Stimulated activated naive CD8-positive, alpha-beta T cell treated with anti-CD3 and anti-CD28 coated beads, Interleukin-15, amount 100 ng/mL, for 72 hours (primary cell): ENCODE data around the gene LZTFL1.
A peak's percentile ranks its signal among the peaks of the same experiment; 100 is the strongest.
"Not testable (repeated sequence)": the region's sequence is repeated elsewhere in the genome, so short reads cannot be mapped to it uniquely, and the experiment has no call there.

ENCODE experiments used
- ATAC-seq: fragments of 150-1000 bp; cut with Tn5 transposase; 2 replicates; pipeline ENCODE4 v1.10.0; 2021; ENCODE audit warnings: mild to moderate bottlenecking, moderate library complexity
- DNase-seq, 2 donors: peaks; one replicate each; pipeline ENCODE4 v3.0.0; 2021 to 2022
- H3K27ac Mint-ChIP-seq, 2 donors: one replicate each; pipeline ENCODE4 v1.8.0; 2022; ENCODE audit warnings: mild to moderate bottlenecking in 2 of 2, mixed read lengths in 2 of 2, moderate library complexity in 2 of 2
- H3K27me3 Mint-ChIP-seq: one replicate; pipeline ENCODE4 v1.8.0; 2022; ENCODE audit warnings: mixed read lengths
- H3K4me1 Mint-ChIP-seq: one replicate; pipeline ENCODE4 v1.8.0; 2022; ENCODE audit warnings: mild to moderate bottlenecking, mixed read lengths
- H3K4me3 Mint-ChIP-seq, 2 donors: one replicate each; pipeline ENCODE4 v1.8.0; 2022; ENCODE audit warnings: mild to moderate bottlenecking in 2 of 2, mixed read lengths in 2 of 2, moderate library complexity in 1 of 2
- H3K9me3 Mint-ChIP-seq, 2 donors: one replicate each; pipeline ENCODE4 v1.8.0; 2022; ENCODE audit warnings: mixed read lengths in 2 of 2

Gene LZTFL1

DNA sequence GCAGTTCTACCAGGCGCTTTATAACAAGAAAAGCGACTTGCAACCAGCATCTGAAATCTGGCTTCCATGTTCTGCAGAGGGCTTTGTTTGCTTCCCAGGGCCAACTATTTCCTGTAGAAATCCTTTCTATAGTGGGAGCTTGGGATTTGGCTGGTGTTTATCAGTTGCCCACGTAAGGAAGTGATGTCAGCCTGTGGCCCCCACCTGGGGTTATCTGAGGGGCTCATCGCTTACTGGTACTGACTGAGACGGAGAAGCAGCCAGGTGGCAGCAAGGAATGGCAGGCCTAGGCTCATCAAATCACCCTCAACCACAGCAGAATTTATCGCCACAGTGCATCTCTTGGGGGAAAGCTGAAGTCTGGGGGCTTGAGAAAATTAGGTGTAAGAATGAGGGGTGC lies 29.9 kb upstream of the LZTFL1 start:
- H3K27me3 Mint-ChIP-seq: peaks cover 84% of the 10 kb centered on the region
- H3K4me3 Mint-ChIP-seq: peak overlapping the region in 1 of 2 donors; percentile 2

DNA sequence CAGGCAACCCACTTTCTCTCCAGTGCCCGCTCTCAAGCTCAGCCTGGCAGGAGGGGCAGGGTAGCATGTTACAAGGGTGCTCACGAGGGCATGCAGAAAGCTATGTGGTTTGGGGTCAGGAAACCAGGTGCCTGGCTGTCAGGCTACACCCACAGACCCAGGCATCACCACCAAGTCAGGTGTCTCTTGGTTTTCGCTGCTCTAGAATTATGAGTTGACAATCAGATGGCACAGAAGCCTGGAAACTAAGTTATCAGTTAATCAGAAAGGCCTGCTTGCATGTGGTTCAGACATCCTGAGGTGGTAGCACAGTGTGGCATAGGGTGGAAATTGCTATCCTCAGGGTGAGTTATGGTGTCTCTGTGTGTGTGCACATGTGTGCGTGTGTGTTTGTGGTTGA lies 28.2 kb upstream of the LZTFL1 start:
- Mint-ChIP-seq H3K27ac (peak overlapping the region in 1 of 2 donors; percentile 55), H3K27me3 (peaks cover 83% of the 10 kb centered on the region), H3K4me1 (peaks cover 47% of the 10 kb centered on the region), H3K4me3 (no peak overlapping the region), H3K9me3 (peaks cover 7 to 9% of the 10 kb centered on the region in 2 donors)
- DNase-seq (peak; percentile 40 to 62), ATAC-seq (peak; percentile 94)

More for the DNA sequence above, 29.9 kb upstream of the LZTFL1 start:
- ATAC-seq (no peak), DNase-seq (no peak)
- Mint-ChIP-seq H3K27ac (no peak overlapping the region), H3K9me3 (peaks cover 7 to 9% of the 10 kb centered on the region in 2 donors), H3K4me1 (peaks cover 42% of the 10 kb centered on the region)

DNA sequence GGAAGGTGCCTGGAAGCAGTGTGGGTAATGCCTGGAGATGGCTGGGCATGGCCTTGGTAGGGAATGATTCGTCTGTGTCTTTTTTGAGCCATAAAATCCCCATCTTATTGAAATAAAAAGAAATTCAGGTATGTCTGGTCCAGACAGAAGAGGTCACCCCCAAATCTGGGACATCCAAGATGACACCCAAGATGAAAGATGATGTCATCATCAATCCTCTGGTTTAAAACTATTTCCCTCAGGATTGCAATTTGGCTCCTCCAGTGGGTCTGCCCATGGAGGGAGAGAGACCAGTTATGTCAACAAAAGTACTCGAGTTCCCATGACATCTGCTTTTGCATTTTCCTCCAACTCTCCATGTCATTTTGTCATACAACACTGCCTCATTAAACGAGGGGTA lies 27.7 kb upstream of the LZTFL1 start:
- H3K27ac Mint-ChIP-seq: peak overlapping the region in 1 of 2 donors; percentile 55
- peaks cover 7 to 9% of the 10 kb centered on the region in 2 donors for H3K9me3 Mint-ChIP-seq
- H3K4me3 Mint-ChIP-seq: no peak overlapping the region
- DNase-seq (no peak), ATAC-seq (no peak)
- H3K27me3 Mint-ChIP-seq: peaks cover 84% of the 10 kb centered on the region
- H3K4me1 Mint-ChIP-seq: peaks cover 52% of the 10 kb centered on the region

DNA sequence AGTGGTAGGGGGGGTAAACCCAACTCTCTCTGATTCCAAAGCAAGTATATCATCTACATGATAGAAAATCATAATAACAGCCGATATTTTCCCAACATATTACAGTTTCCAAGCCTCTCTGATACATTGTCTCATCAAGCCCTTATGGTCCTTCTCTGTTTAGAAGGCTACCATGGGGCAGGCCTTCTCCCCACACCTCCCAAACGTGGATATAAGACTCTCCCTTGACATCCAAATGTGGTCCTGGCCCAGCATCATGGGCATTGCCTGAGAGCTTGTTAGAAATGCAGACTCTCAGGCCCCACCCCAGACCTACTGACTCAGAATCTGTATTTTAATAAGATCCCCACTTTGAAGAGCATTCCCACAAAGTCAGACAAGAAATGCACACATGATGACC lies 26.7 kb upstream of the LZTFL1 start:
- no peak overlapping the region for H3K27ac Mint-ChIP-seq
- H3K4me1 Mint-ChIP-seq: peaks cover 54% of the 10 kb centered on the region
- no peak overlapping the region for H3K4me3 Mint-ChIP-seq
- peaks cover 78% of the 10 kb centered on the region for H3K27me3 Mint-ChIP-seq
- ATAC-seq: no peak
- H3K9me3 Mint-ChIP-seq: peaks cover 4 to 7% of the 10 kb centered on the region in 2 donors
- no peak for DNase-seq

DNA sequence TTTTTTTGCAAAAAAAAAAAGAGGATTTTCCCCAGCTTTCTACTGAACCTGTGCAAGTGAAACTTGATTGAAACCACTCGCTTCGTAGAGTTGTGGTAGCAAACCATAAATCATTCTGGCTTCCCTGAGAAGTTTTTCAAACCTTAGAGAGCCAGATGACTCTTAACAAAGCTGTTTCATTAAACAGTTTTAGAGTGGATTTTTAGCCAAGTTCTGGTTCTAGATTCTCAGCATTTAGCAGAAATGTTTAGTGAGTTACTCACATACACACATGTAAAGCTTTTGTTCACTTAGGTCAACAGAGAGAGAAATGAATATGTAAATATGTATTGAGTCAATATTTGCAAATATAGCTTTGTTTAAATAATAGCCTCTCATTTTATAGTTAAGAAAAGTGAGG lies 26.3 kb upstream of the LZTFL1 start:
- Mint-ChIP-seq H3K27me3 (peaks cover 78% of the 10 kb centered on the region), H3K4me1 (peaks cover 58% of the 10 kb centered on the region), H3K27ac (no peak overlapping the region), H3K9me3 (peaks cover 5 to 7% of the 10 kb centered on the region in 2 donors), H3K4me3 (no peak overlapping the region)
- ATAC-seq (no peak), DNase-seq (no peak)

DNA sequence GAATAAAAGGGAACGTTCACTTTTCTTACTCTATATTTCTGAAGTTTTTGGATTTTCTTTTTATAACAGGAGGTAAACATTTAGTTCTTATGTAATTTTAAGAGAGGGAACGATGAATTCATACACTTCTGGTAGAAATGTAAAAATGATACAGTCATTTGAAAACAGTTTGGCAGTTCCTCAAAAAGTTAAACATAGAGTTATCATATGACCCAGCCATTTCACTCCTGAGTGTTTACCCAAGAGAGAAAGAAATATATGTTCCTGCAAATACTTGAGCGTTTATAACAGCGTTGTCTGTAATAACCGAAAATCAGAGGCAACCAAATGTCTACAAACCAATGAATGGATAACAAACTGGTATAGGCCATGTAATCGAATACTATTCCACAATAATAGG lies 23.6 kb upstream of the LZTFL1 start:
- Mint-ChIP-seq H3K9me3 (peaks cover 6 to 14% of the 10 kb centered on the region in 2 donors), H3K4me3 (no peak overlapping the region), H3K27ac (no peak overlapping the region), H3K4me1 (peaks cover 48% of the 10 kb centered on the region), H3K27me3 (peaks cover 80% of the 10 kb centered on the region)
- ATAC-seq (no peak), DNase-seq (no peak)

DNA sequence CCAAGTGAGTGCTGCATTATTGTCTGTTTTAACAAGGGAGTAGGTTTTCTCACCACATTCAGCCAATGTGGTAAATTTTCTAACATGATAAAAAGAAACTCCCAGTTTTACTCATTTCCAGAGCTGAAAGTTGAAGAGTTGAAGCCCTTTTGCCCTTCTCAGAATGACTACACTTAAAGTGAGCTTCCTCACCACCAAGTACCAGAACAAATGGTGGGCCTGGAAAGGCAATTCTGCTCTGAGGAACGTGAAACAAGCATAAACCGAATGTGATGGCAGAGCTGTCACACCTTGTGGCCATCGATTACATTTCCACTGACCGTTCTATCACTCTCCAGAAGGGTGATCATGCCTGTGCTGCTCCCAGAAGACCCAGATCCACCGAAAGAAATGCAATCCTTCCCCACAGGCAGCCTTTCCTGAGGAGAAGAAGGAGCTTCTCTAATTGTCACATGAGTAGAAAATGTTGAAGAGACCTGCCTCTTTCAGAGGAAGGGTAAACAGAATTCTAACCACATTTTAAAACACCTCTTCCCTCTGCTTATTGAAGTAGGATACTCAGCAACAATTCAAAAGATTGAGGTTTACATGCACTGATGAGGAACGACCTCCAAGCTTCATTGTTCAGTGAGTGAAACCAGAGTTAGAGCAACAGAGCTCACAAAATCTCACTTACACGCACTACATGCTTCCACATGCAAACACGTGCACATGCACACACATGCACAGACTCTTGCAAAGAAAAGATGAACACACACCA lies 23.0 kb upstream of the LZTFL1 start:
- Mint-ChIP-seq H3K4me1 (peaks cover 44% of the 10 kb centered on the region), H3K9me3 (peaks cover 6 to 14% of the 10 kb centered on the region in 2 donors), H3K4me3 (peak overlapping the region; percentile 18 to 38), H3K27ac (no peak overlapping the region), H3K27me3 (peaks cover 80% of the 10 kb centered on the region)
- DNase-seq (peak; percentile 58 to 66), ATAC-seq (peak; percentile 94)

DNA sequence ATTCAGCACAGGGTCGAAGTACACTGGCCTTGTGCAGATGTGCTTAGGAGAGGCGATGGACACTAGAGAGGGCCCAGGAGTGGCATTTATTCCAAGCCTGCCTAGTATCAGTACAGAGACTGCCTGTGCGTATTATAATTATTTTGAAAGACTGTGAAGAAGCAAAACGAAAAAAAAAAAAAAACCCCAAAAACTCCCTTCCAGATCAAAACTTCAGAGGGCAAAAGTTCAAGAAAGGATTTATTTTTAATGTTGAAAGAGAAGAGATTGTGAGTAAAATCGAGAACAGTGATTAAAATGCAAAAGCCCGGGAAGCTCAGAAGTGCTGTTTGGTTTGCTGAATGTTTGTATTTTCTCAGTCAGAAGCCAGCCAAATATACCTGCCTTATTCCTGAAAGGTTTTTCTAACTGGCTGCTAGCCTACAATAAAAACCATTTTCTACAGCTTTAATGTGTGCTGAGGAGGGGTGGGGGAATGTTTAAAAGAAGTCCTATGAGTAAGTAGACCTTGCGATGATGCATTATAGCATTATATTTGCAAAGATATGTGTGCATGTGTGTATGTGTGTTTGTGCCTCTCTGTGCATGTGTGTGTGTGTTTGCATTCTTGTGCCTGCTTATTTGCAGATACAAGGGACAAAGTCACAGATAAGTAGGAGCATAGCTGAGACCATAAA lies 19.3 kb upstream of the LZTFL1 start:
- no peak overlapping the region for H3K27ac Mint-ChIP-seq
- peak overlapping the region; percentile 1 to 2 for H3K4me3 Mint-ChIP-seq
- DNase-seq: no peak
- H3K27me3 Mint-ChIP-seq: peaks cover 73% of the 10 kb centered on the region
- peak; percentile 63 for ATAC-seq
- H3K9me3 Mint-ChIP-seq: peaks cover 11 to 14% of the 10 kb centered on the region in 2 donors
- H3K4me1 Mint-ChIP-seq: peaks cover 29% of the 10 kb centered on the region

DNA sequence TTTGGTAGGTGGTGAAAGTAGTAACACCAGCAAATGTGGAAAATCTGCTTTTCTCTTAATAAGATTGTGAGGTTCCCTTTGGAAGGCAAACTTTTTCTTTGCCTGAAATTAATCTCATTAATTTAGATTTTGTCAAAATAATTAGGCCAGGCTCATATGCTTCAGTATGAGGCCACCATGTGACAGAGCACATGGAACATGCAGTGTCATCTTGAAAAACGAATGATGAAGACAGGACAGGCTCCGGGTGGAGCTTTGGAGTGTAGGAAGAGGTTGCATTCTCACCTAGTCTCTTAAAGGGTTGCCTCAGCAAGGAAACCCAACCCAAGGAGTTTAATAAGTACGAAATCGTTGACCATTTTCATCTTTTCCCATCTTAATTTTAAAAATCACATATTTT lies 18.6 kb upstream of the LZTFL1 start:
- Mint-ChIP-seq H3K9me3 (peaks cover 11 to 19% of the 10 kb centered on the region in 2 donors), H3K4me3 (no peak overlapping the region), H3K27me3 (peaks cover 73% of the 10 kb centered on the region), H3K4me1 (peaks cover 27% of the 10 kb centered on the region), H3K27ac (no peak overlapping the region)
- DNase-seq (no peak), ATAC-seq (no peak)

DNA sequence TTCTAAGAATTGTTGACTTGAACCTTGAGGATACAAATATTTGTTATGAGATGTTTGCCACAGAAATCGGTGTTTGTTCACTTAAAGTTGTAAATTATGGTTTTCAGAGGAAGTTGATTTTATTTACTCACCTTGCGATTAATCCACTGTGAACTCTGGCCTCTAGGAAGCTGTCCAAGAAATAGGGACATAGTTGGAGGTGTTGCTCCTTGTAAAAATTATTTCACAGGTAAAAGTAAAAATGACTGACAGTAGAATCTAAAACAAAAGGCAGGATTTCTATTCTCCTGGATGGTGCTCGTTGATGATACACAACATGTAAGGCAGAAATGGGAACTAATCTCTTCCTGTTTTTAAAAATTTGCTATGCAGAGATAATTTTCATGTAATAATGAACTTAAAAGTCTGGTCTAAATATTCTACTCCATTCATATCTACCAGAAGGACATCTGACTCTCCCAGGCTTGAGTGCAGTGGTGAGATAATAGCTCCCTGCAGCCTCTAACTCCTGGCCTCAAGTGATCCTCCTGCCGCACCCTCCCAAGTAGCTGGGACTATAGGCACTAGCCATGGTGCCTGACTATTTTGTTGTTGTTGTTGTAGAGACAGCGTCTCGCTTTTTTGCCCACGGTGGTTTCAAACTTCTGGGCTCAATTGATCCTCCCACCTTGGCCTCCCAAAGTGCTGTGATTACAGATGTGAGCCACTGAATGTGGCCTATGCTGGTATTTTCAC lies 17.1 kb upstream of the LZTFL1 start:
- H3K4me1 Mint-ChIP-seq: peaks cover 18% of the 10 kb centered on the region
- peaks cover 79% of the 10 kb centered on the region for H3K27me3 Mint-ChIP-seq
- no peak overlapping the region for H3K4me3 Mint-ChIP-seq
- peaks cover 11 to 20% of the 10 kb centered on the region in 2 donors for H3K9me3 Mint-ChIP-seq
- ATAC-seq (no peak), DNase-seq (no peak)
- H3K27ac Mint-ChIP-seq: no peak overlapping the region

DNA sequence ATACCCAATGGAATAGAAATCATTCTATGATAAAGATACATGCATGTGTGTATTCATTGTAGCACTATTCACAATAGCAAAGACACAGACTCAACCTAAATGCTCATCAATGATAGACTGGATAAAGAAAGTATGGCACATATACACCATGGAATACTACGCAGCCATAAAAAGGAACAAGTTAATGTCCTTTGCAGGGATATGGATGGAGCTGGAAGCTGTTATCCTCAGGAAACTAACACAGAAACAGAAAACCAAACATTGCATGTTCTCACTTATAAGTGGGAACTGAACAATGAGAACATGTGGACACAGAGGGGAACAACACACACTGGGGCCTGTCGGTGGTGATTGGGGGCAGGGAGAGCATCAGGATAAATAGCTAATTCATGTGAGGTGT lies 15.1 kb upstream of the LZTFL1 start:
- H3K9me3 Mint-ChIP-seq, DNase-seq, H3K4me3 Mint-ChIP-seq, ATAC-seq, H3K27ac Mint-ChIP-seq: not testable (repeated sequence)
- H3K4me1 Mint-ChIP-seq: peaks cover 24% of the 10 kb centered on the region
- peaks cover 74% of the 10 kb centered on the region for H3K27me3 Mint-ChIP-seq

DNA sequence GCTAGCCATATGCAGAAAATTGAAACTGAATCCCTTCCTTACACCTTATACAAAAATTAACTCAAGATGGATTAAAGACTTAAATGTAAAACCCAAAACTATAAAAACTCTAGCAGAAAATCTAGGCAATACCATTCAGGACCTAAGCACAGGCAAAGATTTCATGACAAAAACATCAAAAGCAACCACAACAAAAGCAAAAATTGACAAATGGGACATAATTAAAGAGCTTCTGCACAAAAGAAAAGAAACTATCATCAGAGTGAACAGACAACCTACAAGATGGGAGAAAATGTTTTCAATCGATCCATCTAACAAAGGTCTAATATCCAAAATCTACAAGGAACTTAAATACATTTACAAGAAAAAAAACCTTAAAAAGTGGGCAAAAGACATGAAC lies 14.4 kb upstream of the LZTFL1 start:
- not testable (repeated sequence) for H3K9me3 Mint-ChIP-seq, H3K27ac Mint-ChIP-seq, ATAC-seq, DNase-seq, H3K4me3 Mint-ChIP-seq
- H3K27me3 Mint-ChIP-seq: peaks cover 74% of the 10 kb centered on the region
- H3K4me1 Mint-ChIP-seq: peaks cover 20% of the 10 kb centered on the region

DNA sequence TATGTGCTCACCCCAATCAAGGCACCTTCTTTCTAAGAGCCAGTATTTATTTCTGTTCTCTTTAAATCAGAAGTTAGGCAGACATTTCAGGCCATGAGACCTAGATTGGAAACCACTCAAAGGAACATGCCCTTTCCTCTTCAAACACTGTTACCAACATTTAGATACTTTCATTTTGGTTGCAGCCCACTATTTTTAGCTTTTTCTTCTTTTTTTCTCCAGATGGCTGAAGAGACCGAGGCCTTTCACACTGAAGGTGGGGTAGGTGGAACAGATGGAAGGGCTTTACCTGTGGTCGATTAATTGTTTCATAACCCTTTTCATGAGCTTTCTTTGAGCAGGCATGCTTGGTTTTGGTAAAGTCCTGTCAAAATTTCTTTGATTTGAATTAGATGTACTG lies 10.9 kb upstream of the LZTFL1 start:
- H3K27ac Mint-ChIP-seq: no peak overlapping the region
- no peak overlapping the region for H3K4me3 Mint-ChIP-seq
- peaks cover 4 to 6% of the 10 kb centered on the region in 2 donors for H3K9me3 Mint-ChIP-seq
- peaks cover 11% of the 10 kb centered on the region for H3K4me1 Mint-ChIP-seq
- H3K27me3 Mint-ChIP-seq: peaks cover 74% of the 10 kb centered on the region
- ATAC-seq (no peak), DNase-seq (no peak)

DNA sequence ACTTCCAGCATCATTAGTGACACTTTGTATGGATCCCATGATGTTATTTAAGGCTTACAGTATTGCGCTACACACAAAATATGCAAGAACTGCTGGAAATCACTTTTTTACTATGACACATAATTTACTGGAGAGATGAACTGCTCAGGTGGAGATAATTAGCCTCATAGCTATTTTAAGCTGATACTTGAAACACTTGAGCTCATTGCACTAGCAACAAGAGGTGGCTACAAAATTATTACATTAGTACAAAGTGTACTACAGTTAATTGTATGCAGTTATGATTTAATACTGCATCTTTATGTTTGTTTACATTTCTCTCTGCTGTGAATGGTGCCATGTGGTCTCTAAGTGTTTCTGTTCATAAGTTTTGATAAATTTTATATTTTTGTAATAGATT lies 6.5 kb upstream of the LZTFL1 start:
- H3K4me3 Mint-ChIP-seq: no peak overlapping the region
- H3K4me1 Mint-ChIP-seq: peaks cover 11% of the 10 kb centered on the region
- ATAC-seq (no peak), DNase-seq (no peak)
- peaks cover 34% of the 10 kb centered on the region for H3K27me3 Mint-ChIP-seq
- H3K9me3 Mint-ChIP-seq: no peaks in the 10 kb centered on the region
- no peak overlapping the region for H3K27ac Mint-ChIP-seq

DNA sequence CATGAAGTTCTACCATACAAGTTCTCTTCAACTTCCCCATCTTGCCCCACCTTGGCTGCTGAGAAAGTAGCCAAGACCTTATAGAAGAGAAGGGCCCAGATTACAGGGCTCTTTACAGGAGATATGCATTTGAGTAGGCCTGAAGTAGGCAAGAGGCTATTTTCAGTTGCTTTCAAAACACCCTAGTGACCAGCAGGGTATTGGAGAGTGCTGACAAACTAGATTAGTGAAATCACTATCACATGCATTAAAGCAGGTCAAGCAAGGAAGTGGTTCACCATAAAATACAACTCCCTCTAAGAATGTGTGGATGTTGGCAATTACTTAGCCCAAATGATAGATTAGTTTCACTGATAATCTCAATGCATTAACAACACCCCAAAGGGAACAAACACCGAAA lies 2.7 kb upstream of the LZTFL1 start:
- ATAC-seq (no peak), DNase-seq (no peak)
- Mint-ChIP-seq H3K4me3 (no peak overlapping the region), H3K27me3 (peaks cover 6% of the 10 kb centered on the region), H3K27ac (no peak overlapping the region), H3K4me1 (peaks cover 7% of the 10 kb centered on the region), H3K9me3 (no peaks in the 10 kb centered on the region)
